Measurements from ENCODE around the gene DBH.

DBH gene

GRCh38 chr9:133703591-133704399 lies 67.6 kb downstream of the DBH start:
- FAIRE-seq: no peak

GRCh38 chr9:133704711-133705181 lies 68.6 kb downstream of the DBH start:
- FAIRE-seq: no peak

GRCh38 chr9:133705576-133705975 lies 69.4 kb downstream of the DBH start:
- no peak for FAIRE-seq

DNA sequence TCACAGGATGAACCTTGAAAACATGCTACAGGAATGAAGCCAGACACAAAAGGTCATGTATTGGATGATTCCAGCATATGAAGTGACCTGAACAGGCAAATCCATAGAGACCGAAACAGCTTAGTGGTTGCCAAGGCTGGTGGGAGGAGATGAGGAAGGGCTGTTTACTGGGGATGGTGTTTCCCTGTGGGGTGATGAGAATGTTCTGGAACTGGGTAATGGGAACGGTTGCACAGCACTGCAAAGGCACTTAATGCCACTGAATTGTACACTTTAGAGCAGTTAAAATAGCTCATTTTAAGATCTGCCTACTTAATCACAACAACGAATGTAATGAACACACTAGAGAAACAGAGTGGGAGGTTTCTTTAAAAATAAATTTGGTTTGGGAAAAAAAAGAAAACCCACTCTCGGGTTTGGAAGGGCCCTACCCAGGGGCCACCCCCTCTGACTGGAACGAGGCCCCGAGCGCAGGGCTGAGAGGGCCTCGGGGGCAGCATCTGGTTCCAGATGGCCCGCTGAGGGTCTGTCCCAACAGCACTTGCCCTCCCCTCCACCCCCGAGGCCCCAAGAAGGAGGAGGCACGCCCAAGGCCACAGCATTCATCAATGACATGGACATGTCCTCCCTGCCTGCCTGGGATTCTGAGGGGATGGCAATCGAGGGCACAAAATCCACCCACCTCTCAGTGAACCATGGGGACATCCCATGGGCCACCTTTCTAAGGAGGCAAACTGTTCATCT lies 70.3 kb downstream of the DBH start:
- no peak for FAIRE-seq

DNA sequence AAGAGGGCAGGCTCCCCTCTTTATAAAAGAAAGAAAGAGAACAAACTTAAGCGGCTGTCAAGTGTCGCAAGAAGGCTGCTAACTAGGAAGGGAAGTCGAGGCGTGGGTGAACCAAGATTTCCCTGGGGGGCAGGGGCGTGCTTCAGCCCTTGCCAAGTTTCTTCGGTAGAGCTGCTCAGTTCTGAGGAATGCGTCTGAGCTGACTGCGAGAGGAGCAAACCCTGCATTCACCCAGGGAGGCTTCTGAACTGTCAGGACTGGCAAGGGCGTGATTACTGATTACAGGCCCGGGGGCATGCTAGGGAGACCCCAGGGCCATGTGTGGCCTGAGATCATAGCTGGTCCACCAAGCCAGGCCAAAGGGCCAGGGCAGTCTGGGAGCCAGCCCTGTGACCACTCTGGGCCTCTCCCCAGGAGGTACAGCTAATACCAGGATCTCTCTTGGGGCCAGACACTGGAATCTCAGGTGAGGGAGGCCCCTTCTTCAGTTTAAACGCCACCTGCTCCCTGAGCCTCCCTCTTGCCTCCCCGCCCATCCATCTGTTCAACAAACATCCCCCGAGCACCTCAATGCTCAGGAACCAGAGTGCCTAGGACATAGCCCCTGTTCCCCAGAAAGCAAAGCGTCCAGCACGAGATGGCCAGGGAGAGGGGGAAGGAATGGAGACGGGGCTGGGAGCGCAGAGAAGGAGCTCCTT lies 71.1 kb downstream of the DBH start:
- FAIRE-seq: no peak

GRCh38 chr9:133707763-133708245 lies 71.6 kb downstream of the DBH start:
- no peak for FAIRE-seq

DNA sequence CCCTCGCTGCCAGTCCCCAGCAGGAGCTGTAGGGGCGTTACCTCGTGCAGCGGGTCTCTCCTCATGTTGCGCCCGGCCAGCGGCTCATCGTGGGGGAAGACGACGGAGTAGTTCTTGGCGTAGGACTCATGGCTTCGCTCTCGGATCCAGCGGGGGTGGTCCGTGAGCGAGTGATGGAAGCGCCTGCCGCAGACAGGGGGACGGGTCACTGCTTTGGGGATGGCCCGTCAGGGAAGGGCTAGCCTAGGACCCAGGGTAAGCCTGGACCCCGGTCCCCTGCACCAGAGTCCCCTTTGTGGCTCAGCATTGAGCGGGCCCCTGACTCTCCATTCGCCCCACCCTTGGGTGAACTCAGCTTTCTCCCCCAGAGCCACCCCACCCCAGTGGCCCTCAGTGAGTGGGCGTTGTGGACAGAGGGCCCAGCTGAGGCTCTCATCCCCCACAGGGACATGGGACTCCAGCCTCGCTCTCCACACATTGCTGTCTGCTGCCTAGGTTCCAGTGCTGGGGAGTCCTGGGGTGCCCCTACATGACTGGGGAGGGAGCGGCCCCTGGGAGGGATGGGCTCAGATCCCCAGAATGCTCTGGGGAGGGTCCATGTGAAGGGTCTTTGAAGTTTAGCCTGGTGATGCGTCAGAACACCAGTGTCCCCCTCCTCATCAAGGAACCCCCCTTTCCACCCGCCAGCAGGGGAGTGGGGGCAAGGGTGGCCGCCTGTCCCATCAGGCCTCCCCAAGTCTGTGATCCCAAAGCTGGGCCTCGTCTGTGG lies 72.3 kb downstream of the DBH start:
- no peak for FAIRE-seq

Data from A204.1 (cell line).